H9 (cell line): ENCODE measurements around the gene SHROOM1. TPM values are rescaled to one million over a fixed set of nuclear protein-coding genes. Genes with fewer than 3 reads are reported as not detected.

Experiments used
- DNase-seq: peaks from one replicate; pipeline ENCODE4 v3.0.0-alpha.2; 2017
- H2AFZ ChIP-seq: one replicate; pipeline ENCODE4 v1.6.1; 2013; ENCODE audit warnings: mild to moderate bottlenecking, low read length, control low read depth, moderate library complexity
- H2AK5ac ChIP-seq: 2 replicates; pipeline ENCODE4 v1.6.1; 2013; ENCODE audit warnings: low read length, control low read depth, mixed read lengths; ENCODE audit not compliant: insufficient read length
- H2BK120ac ChIP-seq: one replicate; pipeline ENCODE4 v1.6.1; 2013; ENCODE audit warnings: low read depth, mild to moderate bottlenecking, low read length, control low read depth, inconsistent platforms; ENCODE audit not compliant: poor library complexity, severe bottlenecking
- H2BK12ac ChIP-seq: 2 replicates; pipeline ENCODE4 v1.6.1; 2013; ENCODE audit warnings: low read length, control low read depth, mixed read lengths, low read depth; ENCODE audit not compliant: insufficient read length
- H2BK15ac ChIP-seq: 2 replicates; pipeline ENCODE4 v1.6.1; 2013; ENCODE audit warnings: low read depth, low read length, control low read depth
- H2BK20ac ChIP-seq: one replicate; pipeline ENCODE4 v1.6.1; 2013; ENCODE audit warnings: low read depth, mild to moderate bottlenecking, low read length, control low read depth, inconsistent platforms; ENCODE audit not compliant: poor library complexity, severe bottlenecking
- H2BK5ac ChIP-seq: 2 replicates; pipeline ENCODE4 v1.6.1; 2013; ENCODE audit warnings: low read length, control low read depth, mixed read lengths; ENCODE audit not compliant: insufficient read length
- H3K14ac ChIP-seq: 2 replicates; pipeline ENCODE4 v1.6.1; 2013; ENCODE audit warnings: low read length, control low read depth; ENCODE audit not compliant: insufficient read depth
- H3K18ac ChIP-seq: 2 replicates; pipeline ENCODE4 v1.6.1; 2013; ENCODE audit warnings: low read depth, mild to moderate bottlenecking, mixed read lengths, low read length, control low read depth; ENCODE audit not compliant: insufficient read length
- H3K23ac ChIP-seq: 2 replicates; pipeline ENCODE4 v1.6.1; 2013; ENCODE audit warnings: low read length, control low read depth, mixed read lengths, low read depth; ENCODE audit not compliant: insufficient read length
- H3K23me2 ChIP-seq: 2 replicates; pipeline ENCODE4 v1.6.1; 2013; ENCODE audit warnings: low read depth, mild to moderate bottlenecking, mixed read lengths, low read length, control low read depth; ENCODE audit not compliant: insufficient read length, poor library complexity, severe bottlenecking
- H3K27ac ChIP-seq: 2 replicates; pipeline ENCODE4 v1.5.1; 2013; ENCODE audit warnings: low read length, control low read depth, mixed read lengths, low read depth; ENCODE audit not compliant: insufficient read length
- H3K27me3 ChIP-seq: 2 replicates; pipeline ENCODE4 v1.6.1; 2013; ENCODE audit warnings: low read length, control low read depth, inconsistent platforms; ENCODE audit not compliant: insufficient read depth
- H3K4ac ChIP-seq: 2 replicates; pipeline ENCODE4 v1.6.1; 2013; ENCODE audit warnings: low read depth, mild to moderate bottlenecking, control low read depth, inconsistent platforms, low read length, moderate library complexity
- H3K4me1 ChIP-seq: 2 replicates; pipeline ENCODE4 v1.6.1; 2013; ENCODE audit warnings: low read length, control low read depth, inconsistent platforms; ENCODE audit not compliant: insufficient read depth
- H3K4me2 ChIP-seq: 2 replicates; pipeline ENCODE4 v1.6.1; 2013; ENCODE audit warnings: low read length, control low read depth, mixed read lengths; ENCODE audit not compliant: insufficient read length, insufficient read depth
- H3K56ac ChIP-seq: 2 replicates; pipeline ENCODE4 v1.6.1; 2013; ENCODE audit warnings: low read depth, mild to moderate bottlenecking, mixed read lengths, low read length, control low read depth; ENCODE audit not compliant: insufficient read length
- H3K79me1 ChIP-seq: 2 replicates; pipeline ENCODE4 v1.6.1; 2013; ENCODE audit warnings: low read depth, mild to moderate bottlenecking, moderate library complexity, low read length, control low read depth, inconsistent platforms; ENCODE audit not compliant: insufficient read depth, poor library complexity, severe bottlenecking
- H3K79me2 ChIP-seq: 2 replicates; pipeline ENCODE4 v1.6.1; 2013; ENCODE audit warnings: low read length, control low read depth, inconsistent platforms; ENCODE audit not compliant: insufficient read depth
- H3K9ac ChIP-seq: 2 replicates; pipeline ENCODE4 v1.6.1; 2013; ENCODE audit warnings: low read length, control low read depth, mixed read lengths; ENCODE audit not compliant: insufficient read length; ENCODE audit errors: extremely low read depth
- H3K9me3 ChIP-seq: one replicate; pipeline ENCODE4 v1.6.1; 2013; ENCODE audit warnings: low read depth, low read length, inconsistent platforms; ENCODE audit not compliant: control insufficient read depth
- H3T11ph ChIP-seq: one replicate; pipeline ENCODE4 v1.6.1; 2013; ENCODE audit warnings: mild to moderate bottlenecking, low read length, control low read depth, inconsistent platforms
- H4K20me1 ChIP-seq: one replicate; pipeline ENCODE4 v1.6.1; 2013; ENCODE audit not compliant: control insufficient read depth, insufficient read length, insufficient read depth
- H4K5ac ChIP-seq: 2 replicates; pipeline ENCODE4 v1.6.1; 2013; ENCODE audit warnings: low read depth, mild to moderate bottlenecking, mixed read lengths, low read length, control low read depth; ENCODE audit not compliant: insufficient read length
- H4K8ac ChIP-seq: replicated peaks from 2 replicates; pipeline ENCODE4 v1.6.1; 2013; ENCODE audit warnings: low read length, control low read depth, mixed read lengths, low read depth; ENCODE audit not compliant: insufficient read length
- H4K91ac ChIP-seq: 2 replicates; pipeline ENCODE4 v1.6.1; 2013; ENCODE audit warnings: low read depth, mild to moderate bottlenecking, moderate library complexity, mixed read lengths, low read length, control low read depth; ENCODE audit not compliant: insufficient read length
- H3K27ac Mint-ChIP-seq, 3 experiments: 2 replicates in 2 of 3; 3 replicates in 1 of 3; pipeline ENCODE4 v1.8.0; 2020 to 2021; ENCODE audit warnings: mixed read lengths in 3 of 3, mild to moderate bottlenecking in 1 of 3, moderate library complexity in 1 of 3
- H3K27me3 Mint-ChIP-seq: 2 replicates; pipeline ENCODE4 v1.8.0; 2021; ENCODE audit warnings: low read depth, mild to moderate bottlenecking, moderate library complexity, mixed read lengths
- H3K36me3 Mint-ChIP-seq, 3 experiments: 2 replicates in 2 of 3; 3 replicates in 1 of 3; pipeline ENCODE4 v1.8.0; 2020 to 2021; ENCODE audit warnings: low read depth in 3 of 3, mixed read lengths in 3 of 3; ENCODE audit not compliant: insufficient read depth in 1 of 3
- H3K4me1 Mint-ChIP-seq, 2 experiments: 2 replicates each; pipeline ENCODE4 v1.8.0; 2020; ENCODE audit warnings: mixed read lengths in 2 of 2
- H3K4me3 Mint-ChIP-seq, 2 experiments: 2 replicates in 1 of 2; 3 replicates in 1 of 2; pipeline ENCODE4 v1.8.0; 2020 to 2021; ENCODE audit warnings: mild to moderate bottlenecking in 2 of 2, mixed read lengths in 2 of 2, moderate library complexity in 1 of 2
- H3K9me3 Mint-ChIP-seq, 2 experiments: 2 replicates in 1 of 2; 3 replicates in 1 of 2; pipeline ENCODE4 v1.8.0; 2020; ENCODE audit warnings: mild to moderate bottlenecking in 2 of 2, mixed read lengths in 2 of 2, moderate library complexity in 1 of 2
- WGBS: extraction: QIAGEN DNeasy Blood & Tissue Kit; methylation state at CpG from one replicate; pipeline ENCODE4 v1.1.7; 2013; ENCODE audit warnings: missing lambda C conversion rate, low lambda C conversion rate, mixed read lengths; ENCODE audit not compliant: insufficient read length; ENCODE audit errors: extremely low coverage; 5-methylcytosine and 5-hydroxymethylcytosine counted together
- total RNA-seq: library from RNA; stranded (reverse); gene quantifications from 2 replicates; pipeline ENCODE4 v1.2.1, GENCODE V29; 2021
- TF ChIP-seq, protein P1 (sequence below): fragments of 200-600 bp; sonication (generic); conservative IDR thresholded peaks from 3 replicates; pipeline ENCODE4 v1.8.0; 2021; ENCODE audit warnings: antibody characterized with exemption, mild to moderate bottlenecking

The SHROOM1 gene
- total RNA-seq, 1 experiment from 2014 or later: 7.0 TPM

DNA sequence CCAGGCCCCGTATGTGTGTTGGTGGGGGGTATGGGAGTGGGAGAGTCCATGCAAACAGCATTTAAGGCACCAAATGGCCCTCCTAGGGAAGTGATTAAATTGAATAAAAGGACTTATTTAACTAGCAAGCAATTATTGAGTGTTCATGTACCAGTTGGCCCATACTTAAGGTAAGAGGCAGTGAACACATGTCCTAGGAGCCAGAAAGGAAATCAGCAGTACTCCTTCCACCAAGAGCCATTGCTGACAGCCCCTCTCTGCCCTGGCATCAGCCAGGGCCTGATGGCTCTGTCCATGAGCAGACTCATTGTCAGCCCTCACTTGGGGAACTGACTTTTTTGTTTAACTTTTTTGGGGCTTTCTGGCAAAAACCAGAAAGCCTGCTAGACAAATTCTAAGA lies 10.4 kb upstream of the SHROOM1 start:
- H3K23me2 ChIP-seq: no peaks in the 10 kb centered on the region
- H3K79me1 ChIP-seq: no peaks in the 10 kb centered on the region
- H2BK15ac ChIP-seq: no peak overlapping the region
- H3T11ph ChIP-seq: no peak overlapping the region
- peaks cover 2% of the 10 kb centered on the region for H3K27me3 Mint-ChIP-seq
- H3K79me2 ChIP-seq: no peaks in the 10 kb centered on the region
- no peak overlapping the region for H3K23ac ChIP-seq
- H4K20me1 ChIP-seq: no peaks in the 10 kb centered on the region
- no peaks in the 10 kb centered on the region for H3K9me3 ChIP-seq
- H4K91ac ChIP-seq: no peak overlapping the region
- H2AFZ ChIP-seq: no peak overlapping the region
- H3K4ac ChIP-seq: no peak overlapping the region
- H3K4me1 Mint-ChIP-seq: no peaks in the 10 kb centered on the region; a peak in 1 of 4 replicates
- no peak overlapping the region for H3K27ac ChIP-seq
- WGBS: no CpG with 5 or more reads among the region's 1 CpG
- no peak overlapping the region for H3K18ac ChIP-seq
- no peak overlapping the region for H4K5ac ChIP-seq
- no peak overlapping the region for H3K14ac ChIP-seq
- no peak overlapping the region for H2AK5ac ChIP-seq
- no peak overlapping the region for H3K9ac ChIP-seq
- H3K56ac ChIP-seq: no peak overlapping the region
- no peaks in the 10 kb centered on the region for H3K36me3 Mint-ChIP-seq
- no peak overlapping the region for H2BK20ac ChIP-seq
- TF ChIP-seq, protein P1, sequence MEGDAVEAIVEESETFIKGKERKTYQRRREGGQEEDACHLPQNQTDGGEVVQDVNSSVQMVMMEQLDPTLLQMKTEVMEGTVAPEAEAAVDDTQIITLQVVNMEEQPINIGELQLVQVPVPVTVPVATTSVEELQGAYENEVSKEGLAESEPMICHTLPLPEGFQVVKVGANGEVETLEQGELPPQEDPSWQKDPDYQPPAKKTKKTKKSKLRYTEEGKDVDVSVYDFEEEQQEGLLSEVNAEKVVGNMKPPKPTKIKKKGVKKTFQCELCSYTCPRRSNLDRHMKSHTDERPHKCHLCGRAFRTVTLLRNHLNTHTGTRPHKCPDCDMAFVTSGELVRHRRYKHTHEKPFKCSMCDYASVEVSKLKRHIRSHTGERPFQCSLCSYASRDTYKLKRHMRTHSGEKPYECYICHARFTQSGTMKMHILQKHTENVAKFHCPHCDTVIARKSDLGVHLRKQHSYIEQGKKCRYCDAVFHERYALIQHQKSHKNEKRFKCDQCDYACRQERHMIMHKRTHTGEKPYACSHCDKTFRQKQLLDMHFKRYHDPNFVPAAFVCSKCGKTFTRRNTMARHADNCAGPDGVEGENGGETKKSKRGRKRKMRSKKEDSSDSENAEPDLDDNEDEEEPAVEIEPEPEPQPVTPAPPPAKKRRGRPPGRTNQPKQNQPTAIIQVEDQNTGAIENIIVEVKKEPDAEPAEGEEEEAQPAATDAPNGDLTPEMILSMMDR: no peak
- DNase-seq: no peak
- H4K8ac ChIP-seq: no peak overlapping the region
- H3K4me3 Mint-ChIP-seq: no peak overlapping the region
- H3K27me3 ChIP-seq: no peaks in the 10 kb centered on the region
- H2BK120ac ChIP-seq: no peak overlapping the region
- no peak overlapping the region for H3K4me2 ChIP-seq
- no peaks in the 10 kb centered on the region for H3K4me1 ChIP-seq
- no peak overlapping the region for H2BK12ac ChIP-seq
- H3K27ac Mint-ChIP-seq: no peak overlapping the region
- H3K9me3 Mint-ChIP-seq: no peaks in the 10 kb centered on the region
- H2BK5ac ChIP-seq: no peak overlapping the region
